Posterior cingulate gyrus (tissue), 11 donors: ENCODE measurements around the gene OR2J3.
"Not testable (repeated sequence)": the region's sequence is repeated elsewhere in the genome, so short reads cannot be mapped to it uniquely, and the experiment has no call there.

Experiments
- DNase-seq, 10 donors: peaks; one replicate each; pipeline versions ENCODE4 v3.0.0 to v3.0.0-alpha.2; 2020 to 2021; ENCODE audit warnings: mixed read lengths in 3 of 10
- intact Hi-C: fragments of 100-400 bp; cut with DNase I; formaldehyde crosslinking; loops from one replicate; pipeline ENCODE4 v1.15.1; 2023

OR2J3 gene

GRCh38 chr6:29107758-29108157 lies at the start of gene OR2J3:
OR2J3 (plus strand) TSS chr6:29108058; CDS start chr6:29111891, 3,833 bp downstream.
- DNase-seq: no peak
- intact Hi-C loops: no loop called here

DNA sequence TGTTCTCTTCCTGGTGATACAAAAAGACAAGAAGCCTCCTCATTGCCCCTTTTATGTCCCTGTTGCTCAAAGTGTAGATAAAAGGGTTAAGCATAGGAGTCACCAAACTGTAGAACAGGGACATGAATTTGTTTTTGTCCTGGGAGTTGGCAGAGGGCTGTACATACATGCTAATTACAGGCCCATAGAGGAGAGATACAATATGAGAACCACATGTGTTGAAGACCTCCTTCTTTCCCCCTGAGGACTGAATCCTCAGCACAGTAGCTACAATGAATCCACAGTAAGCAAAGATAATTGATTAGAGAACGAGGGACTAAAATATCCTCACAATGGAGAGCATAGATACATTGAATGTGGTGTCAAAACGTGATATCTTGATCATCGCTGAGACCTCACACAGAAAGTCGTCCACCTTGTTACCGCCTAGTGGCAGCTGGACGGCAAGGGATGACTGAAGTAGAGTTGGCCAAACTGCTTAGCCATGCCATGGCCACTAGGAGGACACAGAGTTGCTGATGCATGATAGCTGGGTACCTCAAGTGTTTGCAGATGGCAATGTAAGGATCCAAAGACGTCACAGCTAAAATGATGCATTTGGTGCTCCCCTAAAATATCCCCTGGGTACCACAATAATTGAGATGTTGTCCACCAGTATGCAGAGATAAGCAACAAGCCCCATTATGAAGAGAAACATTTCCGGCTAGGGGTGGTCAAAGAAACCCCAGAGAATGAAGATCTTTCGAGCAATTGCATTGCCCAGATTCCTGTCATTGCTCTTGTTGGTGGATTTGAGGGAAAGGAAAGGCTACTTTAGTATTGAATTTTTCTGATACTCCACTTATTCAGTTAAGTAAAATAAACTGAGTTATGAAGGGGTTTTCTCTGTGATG lies 35.8 kb upstream of the OR2J3 start:
- DNase-seq: no peak
- intact Hi-C loops: no loop called here

- DNase-seq: no peak
- intact Hi-C loops: no loop called here
Observed at GRCh38 chr6:29079203-29079602, 28.7 kb upstream of the OR2J3 start.

DNA sequence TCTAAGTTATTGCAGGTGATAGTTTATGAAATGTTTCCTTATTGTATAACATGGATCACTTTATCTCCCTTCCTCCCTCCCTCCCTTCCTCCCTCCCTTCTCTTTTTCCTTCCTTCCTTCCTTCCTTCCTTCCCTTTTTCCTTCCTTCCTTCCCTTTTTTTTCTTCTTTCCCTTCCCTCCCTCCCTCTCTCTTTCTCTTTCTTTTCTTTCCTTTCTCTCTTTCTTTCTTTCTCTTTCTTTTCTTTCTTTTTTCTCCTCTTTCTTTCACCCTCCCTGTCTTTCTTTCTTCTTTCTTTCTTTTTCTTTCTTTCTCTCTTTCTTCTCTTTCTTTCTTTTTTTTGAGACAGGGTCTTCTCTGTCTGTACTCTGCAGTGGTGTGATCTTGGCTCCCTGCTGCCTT lies 26.5 kb upstream of the OR2J3 start:
- intact Hi-C loops: no loop called here
- no peak for DNase-seq

- intact Hi-C loops: no loop called here
- peak in 2 of 10 donors; percentile 59 to 63 for DNase-seq
Observed at GRCh38 chr6:29082457-29082856, 25.4 kb upstream of the OR2J3 start.

DNA sequence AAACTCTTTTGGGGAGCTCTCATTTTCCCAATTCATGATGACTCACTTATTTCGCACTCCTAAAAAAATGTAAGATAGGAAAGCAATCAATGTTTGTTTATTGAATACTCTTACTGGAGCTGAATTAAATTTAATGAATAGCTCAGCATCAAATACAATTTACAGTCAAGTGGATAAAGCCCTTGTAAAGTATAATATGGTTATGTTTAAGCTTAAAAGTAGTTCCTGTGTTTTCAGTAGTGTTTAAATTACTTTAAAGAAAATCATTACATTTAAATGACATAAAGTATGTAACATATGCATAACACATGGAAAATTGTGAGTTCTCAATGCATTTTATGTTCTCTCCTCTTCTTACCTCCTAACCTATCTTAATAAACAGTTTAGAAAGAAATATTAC lies 20.6 kb upstream of the OR2J3 start, which contains the start of gene OR2B3:
Gene OR2B3 (minus strand): TSS at position 101 of the 400 bp plus-strand sequence. CDS start 65 bp downstream, at position 36.
- DNase-seq: no peak
- intact Hi-C loops: no loop called here

DNA sequence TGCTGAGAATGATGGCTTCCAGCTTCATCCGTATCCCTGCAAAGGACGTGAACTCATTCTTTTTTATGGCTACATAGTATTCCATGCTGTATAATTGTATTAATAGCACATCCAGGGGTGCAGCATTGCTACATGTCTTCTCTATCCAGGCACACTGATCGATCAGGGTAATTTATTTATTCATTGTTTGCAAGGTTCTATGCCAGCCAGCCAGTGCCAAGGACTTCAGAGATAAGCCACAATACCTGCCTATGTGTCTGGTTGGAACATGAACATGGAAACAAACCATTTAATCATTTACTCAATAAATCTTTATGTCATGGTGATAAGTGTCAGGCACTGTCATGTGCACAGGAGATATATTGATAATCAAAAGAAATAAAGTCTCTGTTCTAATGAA lies 14.9 kb upstream of the OR2J3 start:
- intact Hi-C loops: no loop called here

DNA sequence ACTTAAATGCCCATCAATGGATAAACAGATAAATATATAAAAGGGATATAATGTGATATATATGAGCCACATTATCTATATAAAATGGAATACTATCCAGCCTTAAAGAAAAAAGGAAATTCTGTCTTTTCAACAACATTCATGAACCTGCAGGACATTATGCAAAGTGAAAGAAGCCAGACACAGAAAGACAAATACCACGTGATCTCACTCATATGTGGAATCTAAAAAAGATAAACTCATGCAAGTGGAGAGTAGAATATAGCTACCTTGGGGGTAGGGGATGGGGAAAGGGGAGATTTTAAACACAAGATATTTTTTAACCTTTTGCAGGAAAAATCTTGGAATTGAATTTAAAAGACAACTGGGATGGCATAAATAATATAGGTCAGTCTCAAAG lies 10.1 kb upstream of the OR2J3 start:
- DNase-seq: no peak
- intact Hi-C loops: no loop called here

More for the DNA sequence above, 14.9 kb upstream of the OR2J3 start:
- no peak for DNase-seq

GRCh38 chr6:29099190-29099589 lies 8.7 kb upstream of the OR2J3 start, which contains the start of gene OR2J1:
OR2J1 (plus strand) TSS chr6:29099490; CDS start chr6:29100943, 1,453 bp downstream.
- intact Hi-C loops: no loop called here
- DNase-seq: no peak

- DNase-seq: no peak
- intact Hi-C loops: no loop called here
Observed at GRCh38 chr6:29112135-29112534, 4.3 kb downstream of the OR2J3 start.

GRCh38 chr6:29114964-29115363 lies 7.1 kb downstream of the OR2J3 start:
- DNase-seq, intact Hi-C loops: not testable (repeated sequence)

- intact Hi-C loops: no loop called here
- DNase-seq: peak in 1 of 10 donors; percentile 82
Observed at GRCh38 chr6:29129326-29130012, 21.6 kb downstream of the OR2J3 start.

DNA sequence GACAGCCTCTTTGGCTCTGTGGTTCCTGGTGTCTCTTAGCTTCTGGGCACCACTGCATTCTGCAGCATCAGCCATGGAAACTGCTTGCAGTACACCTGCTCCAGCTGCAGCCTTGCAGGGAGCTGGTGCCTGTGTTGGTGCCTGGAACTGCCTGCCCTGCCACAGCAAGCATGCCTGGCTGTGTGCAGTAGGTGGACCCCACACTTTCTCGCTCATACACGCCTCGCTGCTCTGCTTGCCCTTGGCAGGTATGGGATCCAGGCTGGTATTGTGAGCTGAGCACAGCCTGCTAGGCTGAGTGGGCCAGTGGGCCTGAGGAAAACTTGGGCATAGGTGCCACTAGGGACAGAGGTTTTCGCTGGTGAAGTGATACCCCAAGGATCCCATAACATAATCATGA lies 22.8 kb downstream of the OR2J3 start:
- intact Hi-C loops: no loop called here
- DNase-seq: peak in 1 of 10 donors; percentile 72

DNA sequence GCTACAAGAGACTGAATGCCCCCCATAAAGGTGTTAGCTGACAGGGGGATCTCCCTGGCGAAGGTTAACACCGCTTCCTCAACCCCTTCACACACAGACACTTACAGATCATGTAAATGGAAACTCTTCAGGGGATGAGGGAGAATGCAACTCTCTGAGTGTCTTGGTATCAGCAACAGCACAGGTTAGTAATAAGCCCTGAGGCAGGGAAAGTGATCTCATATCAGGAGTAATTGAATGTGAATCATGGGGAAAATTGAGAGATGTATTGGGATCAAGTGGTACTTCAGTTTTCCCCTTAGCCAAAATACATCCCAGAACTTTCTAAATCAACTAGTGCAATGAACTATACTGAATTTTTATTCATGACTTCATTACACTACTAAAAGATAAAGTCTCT lies 23.8 kb downstream of the OR2J3 start:
- DNase-seq: no peak
- intact Hi-C loops: no loop called here

DNA sequence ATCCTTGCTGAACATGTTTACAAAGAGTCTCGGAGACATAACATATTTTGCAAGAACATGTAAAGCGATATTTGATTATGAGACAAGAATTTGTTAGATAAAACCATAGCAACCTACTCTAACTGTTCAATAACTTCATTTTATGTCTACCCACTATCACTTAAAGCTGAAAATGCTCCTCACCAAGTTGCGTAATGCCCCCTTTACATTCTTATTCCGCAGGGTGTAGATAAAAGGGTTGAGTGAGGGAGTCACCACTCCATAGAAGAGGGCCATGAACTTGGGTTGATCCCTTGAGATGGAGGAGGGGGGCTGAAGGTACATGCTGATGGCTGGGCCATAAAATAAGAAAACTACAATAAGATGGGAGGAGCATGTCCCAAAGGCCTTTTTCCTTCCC lies 29.9 kb downstream of the OR2J3 start:
- no peak for DNase-seq
- intact Hi-C loops: no loop called here

DNA sequence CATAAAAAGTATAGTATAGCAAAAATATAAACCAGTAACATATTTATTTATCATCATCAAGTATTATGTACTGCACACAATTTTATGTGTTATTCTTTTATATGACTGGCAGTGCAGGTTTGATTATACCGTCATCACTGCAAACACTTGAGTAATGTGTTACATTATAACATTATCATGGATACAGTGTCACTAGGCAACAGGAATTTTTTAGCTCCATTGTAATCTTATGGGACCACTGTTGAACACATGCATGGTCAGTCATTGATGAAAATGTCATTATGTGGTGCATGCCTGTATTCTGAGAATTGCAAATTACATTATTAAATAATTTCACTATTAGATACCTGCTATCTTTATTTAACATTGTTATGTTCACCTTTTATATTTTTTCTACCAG lies 33.7 kb downstream of the OR2J3 start:
- intact Hi-C loops: no loop called here
- DNase-seq: no peak

DNA sequence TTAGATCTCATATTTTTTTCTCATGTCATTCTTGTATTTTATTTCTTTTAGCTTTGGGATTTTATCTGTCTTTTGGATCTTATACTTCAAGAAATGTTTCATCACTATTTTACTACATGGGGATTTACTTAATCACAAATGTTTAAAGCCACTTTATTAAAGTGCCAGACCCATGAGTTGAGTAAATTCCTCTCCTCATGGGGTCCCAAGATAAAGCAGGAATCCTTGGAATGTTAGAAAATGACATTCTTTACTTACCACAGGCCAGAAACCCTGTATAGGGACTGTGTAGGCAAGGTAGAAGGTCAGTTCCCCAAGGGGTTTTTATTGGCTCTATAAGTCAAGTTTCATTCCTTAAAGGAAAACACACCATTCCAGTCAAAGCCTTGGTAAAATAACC lies 34.5 kb downstream of the OR2J3 start:
- no peak for DNase-seq
- intact Hi-C loops: no loop called here

DNA sequence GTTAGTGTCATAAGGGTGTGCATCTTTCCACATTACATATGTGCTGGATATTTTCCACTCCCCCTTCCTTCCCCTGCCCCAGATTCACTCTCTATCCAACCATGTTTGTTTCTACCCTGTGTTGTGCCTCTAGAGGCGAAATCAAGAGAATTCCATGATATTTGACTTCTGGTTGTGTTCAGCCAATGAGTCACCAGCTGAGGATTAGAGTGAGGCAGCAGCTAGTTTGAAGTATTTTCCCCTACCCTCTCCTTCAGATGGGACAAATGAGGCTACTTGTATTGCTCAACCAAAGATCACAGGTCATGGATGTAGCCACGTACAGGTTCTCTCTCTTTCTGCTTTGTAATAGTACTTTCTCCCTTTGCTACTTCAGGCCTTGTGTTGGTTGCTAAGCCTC lies 38.3 kb downstream of the OR2J3 start:
- DNase-seq: no peak
- intact Hi-C loops: no loop called here

- intact Hi-C loops: no loop called here
- no peak for DNase-seq
Observed at GRCh38 chr6:29147074-29147473, 39.2 kb downstream of the OR2J3 start.

GRCh38 chr6:29149444-29149843 lies 41.6 kb downstream of the OR2J3 start:
- DNase-seq, intact Hi-C loops: not testable (repeated sequence)

- intact Hi-C loops: no loop called here
- no peak for DNase-seq
Observed at GRCh38 chr6:29153083-29153482, 45.2 kb downstream of the OR2J3 start.

DNA sequence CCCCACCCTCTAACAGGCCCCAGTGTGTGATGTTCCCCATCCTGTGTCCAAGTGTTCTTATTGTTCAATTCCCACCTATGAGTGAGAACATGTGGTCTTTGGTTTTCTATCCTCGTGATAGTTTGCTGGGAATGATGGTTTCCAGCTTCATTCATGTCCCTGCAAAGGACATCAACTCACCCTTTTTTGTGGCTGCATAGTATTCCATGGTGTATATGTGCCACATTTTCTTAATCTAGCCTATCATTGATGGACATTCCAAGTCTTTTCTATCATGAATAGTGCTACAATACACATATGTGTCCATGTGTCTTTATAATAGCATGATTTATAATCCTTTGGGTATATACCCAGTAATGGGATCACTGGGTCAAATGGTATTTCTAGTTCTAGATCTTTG lies 47.3 kb downstream of the OR2J3 start:
- intact Hi-C loops, DNase-seq: not testable (repeated sequence)
